ENCODE data around the gene NGFR.

GRCh38 chr17:49555495-49556222 lies 60.6 kb downstream of the NGFR start:
- TF ChIP-seq CTCF (conservative IDR thresholded peaks at IDR 0.05; ENCODE audit: low read length): no peak
- TF ChIP-seq EZH2phosphoT487 (IDR thresholded peaks at IDR 0.05; ENCODE audit: borderline replicate concordance, low read depth, low read length): no peak

Data from OCI-LY7 (cell line).